Measurements from ENCODE around the gene MED12L.
"Not testable (repeated sequence)": the region's sequence is repeated elsewhere in the genome, so short reads cannot be mapped to it uniquely, and the experiment has no call there.

MED12L gene

GRCh38 chr3:151236736-151237135 is 151.3 kb downstream of the MED12L start:
- TF ChIP-seq CTCF (IDR thresholded peaks at IDR 0.05; ENCODE audit: borderline replicate concordance, control extremely low read depth, extremely low read depth, insufficient read depth, missing control alignments): no peak
- in situ Hi-C loops (cut with MboI; ENCODE audit: low sequenced_read_pairs, unreplicated experiment): no loop called here

GRCh38 chr3:151242006-151242405 is 156.5 kb downstream of the MED12L start:
- in situ Hi-C loops (cut with MboI; ENCODE audit: low sequenced_read_pairs, unreplicated experiment); DNase-seq (ENCODE audit: low spot score): not testable (repeated sequence)

More at GRCh38 chr3:151236736-151237135, 151.3 kb downstream of the MED12L start:
- DNase-seq (ENCODE audit: low spot score): no peak

DNA sequence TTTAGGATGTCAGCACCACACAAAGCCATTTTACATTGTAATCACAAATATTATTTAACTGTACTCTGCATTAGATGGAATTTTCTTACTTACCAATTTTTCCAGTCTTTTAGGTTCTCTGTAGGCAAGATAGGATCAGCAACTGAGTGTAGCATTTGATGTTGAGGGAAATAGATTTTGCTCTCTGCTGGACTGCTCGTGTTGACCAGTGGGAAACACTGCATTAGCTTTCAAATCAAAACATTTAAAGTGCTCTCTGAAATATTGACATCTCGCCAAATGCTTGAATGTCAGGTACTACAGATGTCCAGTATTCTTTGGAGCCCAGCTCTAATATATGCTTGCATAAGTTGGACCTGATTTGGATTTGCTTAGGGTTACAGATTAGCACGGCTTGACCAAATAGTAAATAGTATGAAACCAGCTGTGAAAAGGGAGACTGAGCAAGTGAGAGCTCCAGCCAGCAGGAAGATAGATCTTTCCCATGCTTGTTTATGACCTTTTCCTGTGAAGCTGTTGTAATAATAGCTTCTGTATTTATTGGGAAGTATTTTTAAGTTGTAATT is 163.4 kb downstream of the MED12L start:
- no peak for TF ChIP-seq CTCF (IDR thresholded peaks at IDR 0.05; ENCODE audit: borderline replicate concordance, control extremely low read depth, extremely low read depth, insufficient read depth, missing control alignments)
- DNase-seq (ENCODE audit: low spot score): no peak
- in situ Hi-C loops (cut with MboI; ENCODE audit: low sequenced_read_pairs, unreplicated experiment): no loop called here

DNA sequence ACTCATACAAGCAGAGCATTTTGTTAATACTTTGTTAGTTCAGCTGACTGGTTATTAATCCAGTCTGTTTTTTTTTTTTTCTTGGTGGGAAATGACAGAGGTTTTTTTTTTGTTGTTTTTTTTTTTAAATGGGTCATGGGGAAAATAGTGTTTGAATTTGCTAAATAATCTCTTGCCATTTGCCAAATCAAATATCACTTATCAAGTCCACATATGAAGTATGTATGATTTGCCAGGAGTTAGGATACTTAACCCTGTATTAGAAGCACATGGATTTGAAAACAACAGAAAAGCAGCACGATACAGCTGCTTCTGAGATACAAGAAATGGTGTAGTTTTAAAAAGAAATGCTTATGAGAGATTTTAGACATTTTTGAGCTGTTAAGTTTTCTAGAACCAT is 171.3 kb downstream of the MED12L start:
- in situ Hi-C loops (cut with MboI; ENCODE audit: low sequenced_read_pairs, unreplicated experiment): no loop called here
- DNase-seq (ENCODE audit: low spot score): no peak
- TF ChIP-seq CTCF (IDR thresholded peaks at IDR 0.05; ENCODE audit: borderline replicate concordance, control extremely low read depth, extremely low read depth, insufficient read depth, missing control alignments): no peak

- no peak for TF ChIP-seq CTCF (IDR thresholded peaks at IDR 0.05; ENCODE audit: borderline replicate concordance, control extremely low read depth, extremely low read depth, insufficient read depth, missing control alignments)
- in situ Hi-C loops (cut with MboI; ENCODE audit: low sequenced_read_pairs, unreplicated experiment): no loop called here
These were observed 174.2 kb downstream of the MED12L start for GRCh38 chr3:151259664-151260063.

GRCh38 chr3:151262871-151263525 is 177.5 kb downstream of the MED12L start:
- in situ Hi-C loops (cut with MboI; ENCODE audit: low sequenced_read_pairs, unreplicated experiment): no loop called here
- no peak for DNase-seq (ENCODE audit: low spot score)
- no peak for TF ChIP-seq CTCF (IDR thresholded peaks at IDR 0.05; ENCODE audit: borderline replicate concordance, control extremely low read depth, extremely low read depth, insufficient read depth, missing control alignments)

More at GRCh38 chr3:151259664-151260063, 174.2 kb downstream of the MED12L start:
- no peak for DNase-seq (ENCODE audit: low spot score)

GRCh38 chr3:151264605-151265004 is 179.1 kb downstream of the MED12L start:
- in situ Hi-C loops (cut with MboI; ENCODE audit: low sequenced_read_pairs, unreplicated experiment): no loop called here
- no peak for DNase-seq (ENCODE audit: low spot score)
- no peak for TF ChIP-seq CTCF (IDR thresholded peaks at IDR 0.05; ENCODE audit: borderline replicate concordance, control extremely low read depth, extremely low read depth, insufficient read depth, missing control alignments)
